Large intestine (tissue), 12 donors: ENCODE measurements around the gene SLC6A3. TPM values are rescaled to one million over a fixed set of nuclear protein-coding genes. Genes with fewer than 3 reads are reported as not detected.
A peak's percentile ranks its signal among the peaks of the same experiment; 100 is the strongest.

ENCODE experiments used
- DNase-seq, 2 donors: peaks; one replicate each; pipeline versions ENCODE4 v3.0.0 to v3.0.0-alpha.2; 2013
- H3K27ac ChIP-seq: one replicate; pipeline ENCODE4 v1.5.1; 2013; ENCODE audit warnings: low read length
- H3K27me3 ChIP-seq: 2 replicates; pipeline ENCODE4 v1.6.1; 2013; ENCODE audit warnings: low read length; ENCODE audit not compliant: control insufficient read depth, insufficient read depth
- H3K36me3 ChIP-seq: 2 replicates; pipeline ENCODE4 v1.6.1; 2013; ENCODE audit warnings: low read length; ENCODE audit not compliant: control insufficient read depth, insufficient read depth
- H3K4me1 ChIP-seq: one replicate; pipeline ENCODE4 v1.6.1; 2013; ENCODE audit warnings: low read length; ENCODE audit not compliant: control insufficient read depth, insufficient read depth
- H3K4me3 ChIP-seq: one replicate; pipeline ENCODE4 v1.5.1; 2013; ENCODE audit warnings: low read length
- H3K9me3 ChIP-seq: one replicate; pipeline ENCODE4 v1.6.1; 2013; ENCODE audit warnings: mild to moderate bottlenecking, low read depth, low read length, moderate library complexity; ENCODE audit not compliant: control insufficient read depth
- WGBS: methylation state at CpG from one replicate; pipeline ENCODE4 v1.1.5; 2013; ENCODE audit warnings: low lambda C conversion rate; ENCODE audit not compliant: insufficient coverage; 5-methylcytosine and 5-hydroxymethylcytosine counted together
- long read RNA-seq, 11 donors: transcript quantifications; one replicate each; lab custom pipeline, GENCODE V29; 2026
- polyA plus RNA-seq: library from polyadenylated mRNA; unstranded; fragments of 120-200 nt; gene quantifications from one replicate; pipeline ENCODE4 v1.2.1, GENCODE V29; 2013

SLC6A3 gene
- 0.13 TPM for polyA plus RNA-seq
- long read RNA-seq, donor 1: 0 reads
- long read RNA-seq, donor 2: 0 reads
- long read RNA-seq, donor 3: 0 reads
- long read RNA-seq, donor 4: 0 reads
- long read RNA-seq, donor 5: 0 reads
- long read RNA-seq, donor 6: 0 reads
- long read RNA-seq, donor 7: 0 reads
- long read RNA-seq, donor 8: 0 reads
- long read RNA-seq, donor 9: 0 reads
- long read RNA-seq, donor 10: 0 reads
- long read RNA-seq, donor 11: 0 reads

DNA sequence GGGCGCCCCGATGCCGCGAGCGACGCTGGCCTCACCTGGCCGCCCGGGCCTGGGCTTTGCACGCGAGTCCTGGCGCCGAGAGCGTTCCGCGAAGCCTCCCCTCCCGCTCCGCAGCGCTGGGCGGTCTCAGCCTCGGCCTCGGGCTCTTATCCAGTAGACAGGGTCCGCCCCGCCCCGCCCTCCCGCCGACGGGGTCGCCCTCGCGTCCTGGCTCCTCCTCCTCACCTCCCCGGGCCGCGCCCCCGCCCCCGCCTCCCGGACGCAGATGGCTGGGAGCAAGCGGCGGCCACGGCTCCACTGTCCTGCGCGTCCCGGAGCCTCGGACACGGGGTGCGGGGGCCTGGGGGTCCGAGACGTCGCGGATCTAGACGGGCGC, at the start of gene SLC6A3:
SLC6A3 (minus strand) TSS at position 128 of the 376 bp plus-strand sequence. CDS start 2,243 bp downstream, outside the sequence.
- no peaks in the 10 kb centered on the region for H3K9me3 ChIP-seq
- H3K36me3 ChIP-seq: no peaks in the 10 kb centered on the region
- peak; percentile 12 to 50 for DNase-seq
- no peak within 1 kb of the TSS for H3K4me3 ChIP-seq
- no peak within 1 kb of the TSS for H3K27ac ChIP-seq
- peaks cover 91% of the 10 kb centered on the region for H3K27me3 ChIP-seq
- WGBS: no CpG with 5 or more reads among the region's 52 CpGs
- peaks cover 4% of the 10 kb centered on the region for H3K4me1 ChIP-seq

DNA sequence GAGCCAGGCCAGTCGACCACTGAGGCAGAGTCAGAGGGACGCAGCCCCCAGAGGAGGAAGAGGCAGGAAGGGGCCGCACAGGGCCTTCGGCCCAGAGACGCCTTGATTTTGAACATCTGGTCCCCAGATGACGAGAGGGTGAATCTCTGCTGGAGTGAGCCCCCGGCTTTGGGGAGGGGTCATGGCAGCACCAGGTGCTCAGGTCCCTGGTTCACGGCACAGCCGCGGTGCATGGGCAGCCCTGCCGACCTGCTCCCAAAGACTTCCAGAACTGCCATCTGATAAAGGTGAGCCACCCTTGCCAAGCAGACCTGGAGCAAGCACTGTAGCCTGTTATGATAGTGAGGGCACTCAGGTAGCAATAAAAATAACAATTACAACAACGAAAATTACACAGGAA, 48.7 kb upstream of the SLC6A3 start:
- no CpG with 5 or more reads among the region's 12 CpGs for WGBS
- no peaks in the 10 kb centered on the region for H3K27me3 ChIP-seq
- no peaks in the 10 kb centered on the region for H3K4me1 ChIP-seq
- H3K36me3 ChIP-seq: peaks cover 19% of the 10 kb centered on the region
- H3K4me3 ChIP-seq: no peak overlapping the region
- no peak for DNase-seq
- no peaks in the 10 kb centered on the region for H3K9me3 ChIP-seq
- no peak overlapping the region for H3K27ac ChIP-seq

DNA sequence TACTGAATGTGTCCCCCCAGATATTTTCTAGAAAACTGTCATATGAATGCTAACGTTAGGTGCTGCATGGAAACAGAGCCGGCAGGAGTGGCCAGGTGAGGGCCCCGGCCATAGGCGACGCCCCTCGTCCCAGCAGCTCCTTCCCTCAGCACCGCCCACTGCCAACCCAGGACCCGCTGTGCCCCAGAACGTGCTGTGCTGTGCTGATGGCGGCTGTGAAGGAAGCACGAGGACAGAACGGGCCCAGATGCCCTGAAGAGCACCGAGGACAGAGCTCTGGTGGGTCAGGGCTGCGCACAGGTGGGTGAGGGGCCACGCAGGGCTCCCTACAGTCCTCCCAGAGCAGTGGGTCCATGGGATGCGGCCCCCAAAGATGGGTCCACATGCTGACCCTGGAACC, 48.2 kb upstream of the SLC6A3 start:
- Histone ChIP-seq H3K27ac (no peak overlapping the region), H3K27me3 (no peaks in the 10 kb centered on the region), H3K36me3 (peaks cover 22% of the 10 kb centered on the region), H3K4me3 (no peak overlapping the region), H3K4me1 (no peaks in the 10 kb centered on the region), H3K9me3 (no peaks in the 10 kb centered on the region)
- no peak for DNase-seq
- WGBS: no CpG with 5 or more reads among the region's 16 CpGs

DNA sequence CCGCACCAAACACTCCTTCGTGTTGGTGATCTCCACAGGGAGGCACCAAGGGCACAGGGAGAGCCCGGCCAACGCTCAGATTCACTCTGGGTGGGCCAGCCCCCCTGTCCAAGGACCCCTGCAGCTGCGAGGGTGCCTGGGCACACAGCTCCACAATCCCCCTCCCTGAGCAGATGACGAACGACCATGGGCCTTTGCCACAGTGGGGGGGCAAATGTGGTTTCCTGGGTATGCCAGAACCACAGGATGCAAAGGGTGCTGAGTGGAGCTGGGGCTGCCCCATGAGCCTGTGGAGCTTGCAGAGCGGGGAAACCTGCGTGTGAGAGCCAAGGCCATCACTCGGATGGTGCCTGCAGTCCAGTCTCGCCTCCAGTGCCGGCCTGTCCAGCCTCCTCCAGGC, 47.5 kb upstream of the SLC6A3 start:
- H3K36me3 ChIP-seq: peaks cover 24% of the 10 kb centered on the region
- no CpG with 5 or more reads among the region's 12 CpGs for WGBS

DNA sequence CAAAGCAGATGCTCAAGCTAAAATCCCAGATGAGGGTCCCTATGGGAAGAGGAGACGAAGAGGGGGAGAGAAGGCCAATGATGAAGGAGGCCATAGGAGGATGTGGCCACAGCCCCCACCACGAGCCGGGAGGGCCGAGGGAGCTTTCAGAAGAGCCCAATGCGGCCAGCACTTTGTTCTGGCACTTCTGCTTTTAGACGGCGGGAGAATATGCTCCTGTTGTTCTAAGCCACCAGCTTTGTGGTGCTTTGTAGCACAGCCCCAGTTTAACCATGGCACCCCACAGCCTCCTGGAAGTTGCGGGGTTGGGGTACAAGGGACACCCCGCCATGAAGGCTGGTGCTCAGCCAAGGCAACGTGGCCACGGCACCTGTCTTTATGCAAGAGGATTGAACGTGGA, 45.1 kb upstream of the SLC6A3 start:
- no CpG with 5 or more reads among the region's 12 CpGs for WGBS
- Histone ChIP-seq H3K27me3 (no peaks in the 10 kb centered on the region), H3K36me3 (peaks cover 34% of the 10 kb centered on the region), H3K4me3 (no peak overlapping the region), H3K4me1 (no peaks in the 10 kb centered on the region), H3K27ac (no peak overlapping the region), H3K9me3 (no peaks in the 10 kb centered on the region)
- no peak for DNase-seq

More for the DNA sequence above, 47.5 kb upstream of the SLC6A3 start:
- H3K9me3 ChIP-seq: no peaks in the 10 kb centered on the region
- no peaks in the 10 kb centered on the region for H3K27me3 ChIP-seq
- H3K4me1 ChIP-seq: no peaks in the 10 kb centered on the region
- no peak for DNase-seq
- H3K4me3 ChIP-seq: no peak overlapping the region
- H3K27ac ChIP-seq: no peak overlapping the region

DNA sequence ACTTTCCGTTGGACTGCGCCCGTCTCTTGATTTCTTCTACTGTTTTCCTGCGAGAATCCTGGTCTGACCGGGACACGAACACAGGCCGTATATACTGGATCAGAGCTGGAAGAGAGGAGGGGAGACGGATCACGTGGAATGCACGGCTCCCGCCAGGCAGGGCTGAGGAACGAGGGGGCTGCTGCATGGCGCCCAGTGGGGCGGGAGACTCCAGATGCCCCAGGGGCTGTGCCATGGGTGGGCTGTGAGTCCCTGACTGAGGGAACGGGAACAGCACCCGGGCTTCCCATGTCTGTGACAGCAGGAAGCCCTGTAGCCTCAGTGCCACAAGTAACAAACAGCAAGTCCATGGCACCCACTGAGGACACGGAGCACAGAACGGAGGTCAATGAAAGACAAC, 44.5 kb upstream of the SLC6A3 start:
- peaks cover 34% of the 10 kb centered on the region for H3K36me3 ChIP-seq
- no peaks in the 10 kb centered on the region for H3K4me1 ChIP-seq
- WGBS: no CpG with 5 or more reads among the region's 18 CpGs
- no peak for DNase-seq
- H3K27me3 ChIP-seq: no peaks in the 10 kb centered on the region
- no peak overlapping the region for H3K27ac ChIP-seq
- H3K4me3 ChIP-seq: no peak overlapping the region
- no peaks in the 10 kb centered on the region for H3K9me3 ChIP-seq

DNA sequence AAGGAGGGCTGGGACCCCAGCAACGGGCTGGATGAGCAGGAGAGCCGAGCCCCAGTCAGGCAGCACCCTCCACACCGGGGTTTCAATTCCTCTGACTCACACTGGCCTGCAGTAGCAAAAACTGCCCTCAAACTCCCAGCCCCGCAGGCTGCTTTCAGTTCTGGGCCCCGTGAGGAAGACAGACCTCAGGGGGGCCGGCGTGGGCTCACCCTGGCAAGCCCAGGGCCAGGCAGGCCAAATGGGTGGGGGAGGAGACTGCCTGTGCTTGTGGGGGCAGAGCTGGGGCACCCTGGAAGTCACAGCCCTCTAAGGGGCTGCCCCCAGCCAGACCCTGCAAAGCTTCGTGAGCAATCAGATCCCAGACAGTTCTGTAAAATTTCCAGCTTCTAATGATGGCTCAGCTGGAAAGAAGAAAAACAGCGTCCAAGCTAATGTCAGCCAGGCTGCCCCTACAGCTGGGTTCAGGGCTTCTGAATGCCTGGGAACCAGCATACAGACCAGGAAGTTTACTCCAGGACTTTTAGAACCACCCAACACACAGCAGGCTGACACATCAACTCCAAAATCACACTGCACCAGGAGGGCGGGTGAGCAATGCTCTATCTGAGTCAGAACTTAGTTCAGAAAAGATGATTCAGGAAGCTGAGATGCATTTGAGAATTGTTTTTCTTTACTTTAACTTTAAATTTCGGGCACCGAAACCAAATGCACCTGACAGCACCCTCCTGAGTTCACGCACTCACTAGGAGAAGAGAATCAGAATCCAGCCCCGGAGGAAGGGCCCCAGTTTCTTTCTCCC, 43.8 kb upstream of the SLC6A3 start:
- no peak for DNase-seq
- WGBS: 100% methylated on average over 1 of the region's 14 CpGs
- H3K36me3 ChIP-seq: peaks cover 36% of the 10 kb centered on the region

DNA sequence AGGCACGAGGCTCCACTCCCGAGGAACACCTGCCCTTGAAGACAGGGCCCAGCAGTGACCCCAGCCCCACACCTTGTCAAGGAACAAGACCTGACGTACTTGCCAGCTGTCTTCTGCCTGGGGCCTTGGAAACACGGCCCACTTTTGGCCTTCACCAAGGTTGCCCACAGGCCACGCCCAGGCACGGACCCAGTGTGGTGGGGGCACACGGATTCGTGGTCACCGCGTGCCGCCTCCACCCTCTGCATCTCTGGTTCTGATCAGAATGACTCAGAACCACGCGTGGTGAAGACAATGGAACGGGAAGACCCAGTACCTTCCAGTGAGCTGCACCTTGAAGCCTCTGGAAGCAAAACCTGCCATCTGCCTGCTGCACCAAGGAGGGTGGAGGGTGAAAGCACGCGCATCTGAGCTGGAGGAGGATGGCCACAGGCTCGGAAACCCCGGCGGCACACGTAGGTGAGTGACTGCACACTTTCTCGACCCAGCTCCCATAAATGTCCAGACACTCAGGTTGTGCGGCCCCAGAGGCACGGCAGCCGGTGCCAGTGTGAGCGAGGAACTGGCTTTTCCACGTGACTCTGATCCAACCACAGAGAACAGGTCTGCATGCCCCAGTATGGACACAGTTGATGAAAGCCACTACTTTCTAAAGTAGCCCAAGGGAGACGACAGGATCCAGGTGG, 42.0 kb upstream of the SLC6A3 start:
- no peaks in the 10 kb centered on the region for H3K27me3 ChIP-seq
- peaks cover 32% of the 10 kb centered on the region for H3K36me3 ChIP-seq
- H3K27ac ChIP-seq: no peak overlapping the region
- DNase-seq: no peak
- no CpG with 5 or more reads among the region's 27 CpGs for whole genome bisulfite sequencing
- no peaks in the 10 kb centered on the region for H3K4me1 ChIP-seq
- no peaks in the 10 kb centered on the region for H3K9me3 ChIP-seq
- H3K4me3 ChIP-seq: no peak overlapping the region

More for the DNA sequence above, 43.8 kb upstream of the SLC6A3 start:
- no peaks in the 10 kb centered on the region for H3K4me1 ChIP-seq
- no peaks in the 10 kb centered on the region for H3K9me3 ChIP-seq
- H3K4me3 ChIP-seq: no peak overlapping the region
- H3K27ac ChIP-seq: no peak overlapping the region
- no peaks in the 10 kb centered on the region for H3K27me3 ChIP-seq

DNA sequence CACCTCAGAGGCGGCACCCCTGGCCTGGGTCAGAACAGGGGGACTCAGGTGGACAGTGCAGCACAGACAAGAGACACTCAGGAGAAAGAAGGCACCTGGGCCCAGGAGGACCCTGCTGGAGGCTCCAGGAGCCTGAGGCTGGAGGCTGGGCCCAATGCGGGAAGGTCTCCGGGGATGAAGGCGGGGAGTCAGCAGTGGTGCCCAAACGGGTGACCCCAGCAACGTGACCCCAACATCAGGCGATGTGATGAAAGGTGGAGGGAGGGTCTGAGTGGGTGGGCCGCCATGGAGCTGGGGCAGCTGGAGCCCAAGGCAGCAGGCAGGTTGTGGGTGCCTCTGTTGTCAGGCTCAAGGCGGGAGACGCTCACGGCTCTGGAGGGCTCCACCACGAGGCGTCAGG, 41.0 kb upstream of the SLC6A3 start:
- no peaks in the 10 kb centered on the region for H3K27me3 ChIP-seq
- H3K27ac ChIP-seq: no peak overlapping the region
- no CpG with 5 or more reads among the region's 13 CpGs for WGBS
- peaks cover 29% of the 10 kb centered on the region for H3K36me3 ChIP-seq
- no peaks in the 10 kb centered on the region for H3K4me1 ChIP-seq
- no peak for DNase-seq
- no peak overlapping the region for H3K4me3 ChIP-seq
- H3K9me3 ChIP-seq: no peaks in the 10 kb centered on the region

DNA sequence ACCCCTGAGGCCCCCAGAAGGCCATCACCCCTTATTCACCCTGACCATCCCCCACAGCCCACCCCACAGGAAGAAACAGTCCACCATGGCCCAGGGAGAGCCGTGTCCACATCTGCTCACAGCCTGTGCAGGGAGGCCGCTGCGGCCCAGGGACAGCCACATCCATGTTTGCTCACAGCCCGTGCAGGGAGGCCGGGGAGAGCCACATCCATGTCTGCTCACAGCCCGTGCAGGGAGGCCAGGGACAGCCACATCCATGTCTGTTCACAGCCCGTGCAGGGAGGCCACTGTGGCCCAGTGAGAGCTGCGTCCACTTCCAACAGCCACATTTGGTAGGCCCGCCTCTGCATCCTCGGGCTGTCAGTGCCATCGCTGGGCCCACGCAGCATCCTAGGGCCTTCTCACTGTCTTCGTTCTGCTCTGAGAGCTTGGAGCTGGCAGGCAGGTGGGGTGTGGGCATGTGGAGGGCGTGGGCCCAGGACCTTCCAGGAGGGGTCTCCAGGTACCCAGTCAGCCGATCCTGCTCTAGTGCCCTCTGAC, 40.4 kb upstream of the SLC6A3 start:
- WGBS: no CpG with 5 or more reads among the region's 15 CpGs

More for the DNA sequence above, 40.4 kb upstream of the SLC6A3 start:
- DNase-seq: no peak
- H3K4me3 ChIP-seq: no peak overlapping the region
- H3K27me3 ChIP-seq: no peaks in the 10 kb centered on the region
- H3K9me3 ChIP-seq: no peaks in the 10 kb centered on the region
- H3K27ac ChIP-seq: no peak overlapping the region
- peaks cover 26% of the 10 kb centered on the region for H3K36me3 ChIP-seq
- no peaks in the 10 kb centered on the region for H3K4me1 ChIP-seq
